CD4-positive, alpha-beta T cell treated with Interleukin-17A for 1 hour (primary cell): ENCODE results near the gene STYXL1.
"Not testable (repeated sequence)": the region's sequence is repeated elsewhere in the genome, so short reads cannot be mapped to it uniquely, and the experiment has no call there.

ENCODE experiments used
- DNase-seq: peaks from one replicate; pipeline ENCODE4 v3.0.0-alpha.2; 2020

The STYXL1 gene, protein sequence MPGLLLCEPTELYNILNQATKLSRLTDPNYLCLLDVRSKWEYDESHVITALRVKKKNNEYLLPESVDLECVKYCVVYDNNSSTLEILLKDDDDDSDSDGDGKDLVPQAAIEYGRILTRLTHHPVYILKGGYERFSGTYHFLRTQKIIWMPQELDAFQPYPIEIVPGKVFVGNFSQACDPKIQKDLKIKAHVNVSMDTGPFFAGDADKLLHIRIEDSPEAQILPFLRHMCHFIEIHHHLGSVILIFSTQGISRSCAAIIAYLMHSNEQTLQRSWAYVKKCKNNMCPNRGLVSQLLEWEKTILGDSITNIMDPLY

DNA sequence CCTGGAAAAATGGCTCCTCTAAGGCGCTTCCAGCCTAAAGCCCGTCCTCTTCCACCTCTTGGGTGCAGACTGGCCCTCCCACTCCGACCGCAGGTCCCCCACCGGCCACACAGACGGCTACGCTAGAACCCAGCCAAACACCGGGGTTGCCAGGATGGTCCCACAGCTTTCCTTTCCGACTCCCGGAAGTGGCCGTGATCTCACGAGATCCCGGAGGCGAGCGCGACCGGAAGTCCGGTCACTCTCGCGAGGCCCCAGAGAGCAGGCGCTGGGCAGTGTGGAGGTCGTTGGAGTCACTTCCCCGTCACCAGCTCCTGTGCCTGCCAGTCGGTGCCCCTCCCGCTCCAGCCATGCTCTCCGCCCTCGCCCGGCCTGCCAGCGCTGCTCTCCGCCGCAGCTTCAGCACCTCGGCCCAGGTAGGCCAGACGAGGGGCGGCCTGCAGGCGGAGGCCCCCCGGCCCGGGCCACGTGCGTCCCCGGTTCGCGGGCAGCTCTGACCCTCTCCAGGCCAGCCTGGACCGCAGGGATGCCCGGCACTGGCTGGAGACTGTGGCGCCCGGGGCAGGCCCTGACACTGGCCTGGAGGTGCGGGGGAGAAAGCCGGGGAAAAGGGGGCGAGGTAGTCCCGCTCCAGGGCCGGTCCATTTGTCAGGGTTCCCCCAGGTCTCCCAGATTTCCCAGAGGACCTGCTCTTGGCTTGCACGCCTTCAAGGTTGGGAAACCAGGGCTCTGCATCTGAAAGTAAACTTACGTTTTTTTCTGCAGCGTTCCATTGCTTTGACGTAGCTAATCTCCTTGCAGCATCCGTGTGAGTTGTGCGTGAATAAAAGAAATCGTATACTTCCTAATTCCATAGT, at the start of gene STYXL1, which contains the start of gene MDH2:
TSS of gene STYXL1 (minus strand) at position 190 of the 857 bp plus-strand sequence. CDS start 17,477 bp downstream, outside the sequence.
TSS of gene MDH2 (plus strand) at position 296 of the 857 bp plus-strand sequence. CDS start at position 351, 55 bp downstream.
- peak; percentile 92 for DNase-seq

DNA sequence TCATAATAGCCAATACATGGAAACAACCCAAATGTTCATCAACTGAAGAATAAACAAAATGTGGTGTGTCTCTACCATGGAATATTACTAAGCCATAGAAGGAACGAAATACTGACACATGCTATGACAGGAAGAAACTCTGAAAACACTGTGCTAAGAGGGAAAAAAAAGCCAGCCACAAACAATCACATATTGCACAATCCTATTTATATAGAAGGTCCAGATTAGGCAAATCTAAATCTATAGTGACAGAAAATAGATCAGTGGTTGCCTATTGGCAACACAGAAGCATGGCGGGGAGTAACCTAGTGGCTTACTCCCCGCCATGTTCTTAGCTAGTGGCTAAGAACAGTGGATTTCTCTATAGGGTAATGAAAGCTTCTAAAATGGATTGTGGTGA, 48.1 kb upstream of the STYXL1 start:
- no peak for DNase-seq

- not testable (repeated sequence) for DNase-seq
Observed at GRCh38 chr7:76094326-76094725, 46.5 kb upstream of the STYXL1 start.

DNA sequence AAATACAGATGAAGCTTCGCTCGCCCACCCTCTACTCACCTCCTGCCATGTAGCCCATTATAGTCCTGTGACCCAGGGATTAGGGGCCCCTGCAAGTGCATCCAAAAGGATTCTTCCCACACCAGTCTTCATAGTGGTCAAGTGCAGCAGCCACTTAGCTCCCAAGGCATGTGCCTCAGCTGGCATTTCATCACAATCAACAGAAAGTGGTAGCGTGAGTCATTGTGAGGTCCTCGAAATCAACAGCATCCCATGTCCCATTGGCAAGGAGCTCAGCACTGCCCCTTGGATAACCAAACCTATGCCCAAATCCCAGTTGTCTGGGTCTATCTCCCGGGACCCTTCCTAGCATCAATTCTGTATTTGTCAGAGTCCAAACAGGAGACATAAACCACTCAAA, 45.7 kb upstream of the STYXL1 start:
- DNase-seq = not testable (repeated sequence)

DNA sequence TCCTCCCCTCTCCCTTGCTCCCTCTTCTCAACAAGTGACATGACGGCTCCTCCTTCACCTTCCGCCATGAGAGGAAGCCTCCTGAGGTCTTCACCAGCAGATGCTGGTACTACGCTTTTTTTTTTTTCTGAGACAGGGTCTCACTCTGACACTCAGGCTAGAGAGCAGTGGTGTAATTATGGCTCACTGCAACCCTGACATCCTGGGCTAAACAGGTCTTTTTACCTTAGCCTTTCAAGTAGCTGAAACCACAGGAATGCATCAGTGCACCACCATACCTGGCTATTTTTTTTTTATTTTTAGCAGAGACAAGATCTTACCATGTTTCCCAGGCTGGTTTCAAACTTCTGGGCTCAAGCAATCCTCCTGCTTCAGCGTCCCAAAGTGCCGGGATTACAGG, 43.7 kb upstream of the STYXL1 start:
- no peak for DNase-seq

DNA sequence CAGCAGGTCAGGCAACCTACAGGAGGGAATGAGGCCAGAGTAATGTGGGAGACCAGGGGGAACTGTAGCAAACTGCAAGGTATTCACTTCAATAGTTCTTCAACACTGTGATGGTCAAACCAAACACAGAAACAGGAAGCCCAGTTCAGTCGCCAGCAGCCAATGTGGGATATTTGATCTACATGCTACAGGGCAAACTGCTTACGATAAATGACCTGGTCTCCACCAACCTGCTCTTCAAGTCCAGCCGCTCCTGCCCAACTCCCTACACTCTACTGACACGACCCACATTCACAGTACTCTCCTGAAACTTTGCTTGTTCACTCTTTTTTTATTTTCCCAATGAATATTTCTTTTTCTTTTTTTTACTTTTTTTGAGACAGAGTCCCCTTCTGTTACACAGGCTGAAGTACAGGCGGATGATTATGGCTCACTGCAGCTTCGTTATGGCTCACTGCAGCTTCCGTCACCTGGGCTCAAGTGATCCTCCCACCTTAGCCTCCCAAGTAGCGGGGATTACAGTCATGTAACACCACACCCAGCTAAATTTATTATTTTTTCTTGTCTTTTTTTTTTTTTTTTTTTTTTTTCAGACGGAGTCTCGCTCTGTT, 42.2 kb upstream of the STYXL1 start:
- no peak for DNase-seq

DNA sequence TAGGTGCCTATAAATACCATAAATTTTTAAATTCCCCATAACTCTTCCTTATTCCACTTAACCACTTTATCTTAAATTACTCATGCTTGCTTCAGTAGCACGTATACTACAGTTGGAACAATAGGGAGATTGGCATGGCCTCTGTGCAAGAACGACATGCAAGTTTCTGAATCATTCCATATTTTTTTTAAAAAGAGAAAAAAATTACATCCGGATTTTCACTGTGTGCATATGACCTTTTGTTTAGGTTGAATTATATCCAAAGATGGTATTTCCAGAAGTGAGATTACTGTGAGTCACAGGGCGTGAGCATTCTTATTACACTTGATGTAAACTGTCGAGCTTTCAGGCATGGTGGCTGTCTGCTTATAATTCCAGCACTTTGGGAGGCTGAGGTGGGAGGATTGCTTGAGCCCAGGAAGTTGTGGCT, 39.6 kb upstream of the STYXL1 start:
- DNase-seq = not testable (repeated sequence)

DNA sequence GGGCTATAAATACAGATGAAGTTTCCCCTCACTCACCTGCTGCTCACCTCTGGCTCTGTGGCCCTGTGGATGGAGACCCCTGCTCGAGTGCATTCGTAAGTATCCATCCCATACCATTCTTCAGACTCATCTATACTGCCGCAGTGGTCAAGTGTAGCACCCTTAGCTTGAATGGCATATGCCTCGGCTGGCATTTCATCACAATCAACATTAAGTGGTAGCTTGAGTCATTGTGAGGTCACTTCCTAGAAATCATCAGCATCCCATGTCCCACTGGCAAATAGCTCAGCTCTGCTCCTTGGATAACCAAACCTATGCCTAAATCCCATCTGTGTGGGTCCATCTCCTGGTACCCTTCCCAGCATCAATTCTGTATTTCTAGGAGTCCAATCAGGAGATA, 38.3 kb upstream of the STYXL1 start:
- DNase-seq = no peak

DNA sequence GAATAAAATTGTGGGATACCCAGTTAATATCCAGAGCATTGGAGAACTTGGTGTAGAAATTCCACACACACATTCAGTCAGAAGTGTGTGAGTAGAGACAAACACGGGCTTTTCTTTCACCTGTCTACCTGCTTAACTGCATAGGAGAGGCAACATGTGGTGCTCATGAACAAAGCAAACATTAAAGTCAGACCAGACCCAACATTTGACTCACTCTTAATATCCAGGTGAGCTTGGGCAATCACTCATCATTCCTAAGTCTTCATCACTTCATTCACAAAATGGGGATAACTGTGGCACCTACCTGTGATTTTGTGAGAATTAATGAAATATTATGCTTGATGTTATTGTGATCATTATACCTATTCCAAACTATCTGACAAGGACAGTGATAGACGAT, 36.3 kb upstream of the STYXL1 start:
- not testable (repeated sequence) for DNase-seq

DNA sequence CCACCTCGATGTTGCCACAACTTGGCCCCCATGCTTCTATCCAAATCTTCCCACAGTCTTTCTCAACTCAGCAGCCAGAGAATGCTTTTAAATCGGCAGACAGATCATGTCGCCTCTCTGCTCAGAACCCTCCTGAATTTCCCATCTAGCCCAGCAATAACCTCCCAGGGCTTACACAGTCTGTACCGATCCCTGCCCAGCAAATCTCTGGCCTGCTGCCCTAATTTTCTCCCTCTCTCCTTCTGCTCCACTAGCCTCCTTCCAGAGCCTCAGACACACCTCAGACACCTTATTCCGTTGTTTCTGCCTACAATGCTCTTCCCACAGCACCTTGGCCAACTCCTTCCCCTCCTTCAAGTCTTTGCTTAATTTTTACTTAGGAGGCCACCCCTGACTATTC, 32.4 kb upstream of the STYXL1 start:
- no peak for DNase-seq

DNA sequence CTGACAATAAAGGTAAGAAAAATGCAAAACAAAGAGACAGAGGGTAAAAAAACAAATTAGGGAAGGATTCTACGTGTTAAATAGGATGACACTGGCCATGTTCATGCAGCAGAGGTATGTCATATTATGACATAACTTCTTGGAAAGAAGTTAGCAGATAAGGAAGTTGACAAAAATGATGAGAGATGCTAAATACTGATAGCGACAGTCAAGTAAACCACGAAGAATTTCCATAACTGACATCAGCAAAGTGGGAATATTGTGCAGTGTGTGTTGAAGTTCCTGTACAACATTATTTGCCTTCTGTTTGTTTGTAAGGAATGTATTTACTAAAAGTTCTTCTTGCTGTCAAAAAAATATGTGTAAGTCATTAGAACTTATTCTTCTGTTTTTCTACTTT, 29.6 kb upstream of the STYXL1 start:
- DNase-seq = no peak

DNA sequence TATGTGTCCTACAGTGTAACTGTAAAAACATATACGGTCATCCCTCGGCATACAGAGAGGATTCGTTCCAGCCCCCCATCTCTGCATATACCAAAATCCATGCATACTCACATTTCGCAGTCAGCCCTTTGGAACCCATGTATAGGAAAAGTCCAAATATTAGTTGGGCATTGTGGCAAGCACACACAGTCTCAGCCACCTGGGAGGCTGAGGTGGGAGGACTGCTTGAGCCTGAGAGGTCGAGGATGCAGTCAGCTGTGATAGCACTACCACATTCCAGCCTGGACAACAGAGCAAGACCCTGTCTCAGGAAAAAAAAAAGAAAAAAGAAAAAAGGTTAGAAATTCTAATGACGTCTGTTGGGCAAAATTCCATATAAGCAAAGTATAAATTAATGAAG, 29.2 kb upstream of the STYXL1 start:
- no peak for DNase-seq

DNA sequence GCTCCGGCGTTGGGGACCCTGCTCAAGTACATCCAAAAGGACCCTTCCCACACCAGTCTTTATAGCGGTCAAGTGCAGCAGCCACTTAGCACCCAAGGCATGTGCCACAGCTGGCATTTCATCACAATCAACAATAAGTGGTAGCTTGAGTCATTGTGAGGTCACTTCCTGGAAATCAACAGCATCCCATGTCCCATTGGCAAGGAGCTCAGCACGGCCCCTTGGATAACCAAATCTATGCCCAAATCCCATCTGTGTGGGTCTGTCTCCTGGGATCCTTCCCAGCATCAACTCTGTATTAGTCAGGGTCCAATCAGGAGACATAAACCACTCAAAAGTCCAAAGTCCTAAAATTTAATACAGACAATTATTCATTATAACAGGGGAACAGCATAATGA, 27.2 kb upstream of the STYXL1 start:
- no peak for DNase-seq

- DNase-seq = no peak
Observed at GRCh38 chr7:76074306-76074971, 26.6 kb upstream of the STYXL1 start.

GRCh38 chr7:76073335-76073990, 25.7 kb upstream of the STYXL1 start:
- no peak for DNase-seq

- no peak for DNase-seq
Observed at GRCh38 chr7:76072243-76073148, 24.7 kb upstream of the STYXL1 start.

GRCh38 chr7:76071316-76072242, 23.8 kb upstream of the STYXL1 start:
- no peak for DNase-seq

DNA sequence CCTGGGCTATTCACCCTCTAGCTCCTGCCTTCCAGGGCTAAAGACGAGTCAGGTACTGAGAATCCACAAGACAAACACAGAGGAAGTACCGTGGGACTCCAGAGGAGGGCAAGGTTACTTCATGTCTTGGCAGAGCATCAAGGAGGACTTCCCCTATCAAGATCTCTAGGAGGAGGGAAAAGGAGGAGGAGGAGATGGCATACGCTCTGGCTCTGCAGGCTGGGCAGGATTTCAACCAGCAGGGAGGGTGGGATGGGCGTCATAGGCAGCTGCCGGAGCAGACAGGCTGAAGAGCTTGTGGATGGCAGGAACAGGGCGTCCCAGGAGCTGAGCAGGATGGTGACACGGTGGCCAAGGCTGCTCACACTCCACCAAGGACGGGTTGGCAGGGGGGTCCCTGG, 21.4 kb upstream of the STYXL1 start:
- no peak for DNase-seq

GRCh38 chr7:76066716-76067503, 19.1 kb upstream of the STYXL1 start:
- DNase-seq = no peak
